HepG2 (cell line): Measurements from ENCODE around the gene EPS8. TPM values are rescaled to one million over a fixed set of nuclear protein-coding genes. Genes with fewer than 3 reads are reported as not detected.

Experiments used
- CSRNP2 ChIP-seq: sonication (generic); formaldehyde crosslinking; conservative IDR thresholded peaks from 2 replicates; pipeline ENCODE4 v1.8.0; 2022; ENCODE audit warnings: low read depth, missing genetic modification reagents
- FOXA3 ChIP-seq: IDR thresholded peaks from 2 replicates; pipeline ENCODE4 v1.6.1; 2016; ENCODE audit warnings: missing genetic modification reagents, missing compliant biosample characterization
- ISX ChIP-seq: sonication (generic); formaldehyde crosslinking; conservative IDR thresholded peaks from 2 replicates; pipeline ENCODE4 v1.5.0; 2020; ENCODE audit warnings: missing genetic modification reagents
- KLF15 ChIP-seq: sonication (generic); formaldehyde crosslinking; IDR thresholded peaks from 2 replicates; pipeline ENCODE4 v1.8.1; 2023; ENCODE audit warnings: borderline replicate concordance, mild to moderate bottlenecking, inconsistent platforms, missing genetic modification reagents, mixed read lengths
- NR1H2 ChIP-seq: sonication (generic); formaldehyde crosslinking; IDR thresholded peaks from 2 replicates; pipeline ENCODE4 v1.8.1; 2022; ENCODE audit warnings: low read depth, missing genetic modification reagents, borderline replicate concordance
- PITX1 ChIP-seq: sonication (generic); formaldehyde crosslinking; IDR thresholded peaks from 2 replicates; pipeline ENCODE4 v1.5.1; 2020; ENCODE audit warnings: mild to moderate bottlenecking, missing genetic modification reagents
- PTBP1 ChIP-seq: fragments of 200-400 bp; formaldehyde crosslinking; IDR thresholded peaks from 2 replicates; pipeline ENCODE4 v1.6.1; 2018; ENCODE audit warnings: low read length, low read depth; ENCODE audit not compliant: poor library complexity, severe bottlenecking
- RCOR2 ChIP-seq: IDR thresholded peaks from 2 replicates; pipeline ENCODE4 v1.6.1; 2016; ENCODE audit warnings: missing biosample characterization, missing genetic modification reagents
- ZBTB4 ChIP-seq: sonication (generic); formaldehyde crosslinking; IDR thresholded peaks from 2 replicates; pipeline ENCODE4 v1.4.0; 2020; ENCODE audit warnings: missing genetic modification reagents, mild to moderate bottlenecking, borderline replicate concordance
- ZFP37 ChIP-seq: sonication (generic); formaldehyde crosslinking; IDR thresholded peaks from 2 replicates; pipeline ENCODE4 v1.4.0; 2020; ENCODE audit warnings: missing genetic modification reagents, borderline replicate concordance
- ZHX1 ChIP-seq: sonication (generic); formaldehyde crosslinking; IDR thresholded peaks from 2 replicates; pipeline ENCODE4 v1.8.1; 2022; ENCODE audit warnings: low read depth, mild to moderate bottlenecking, missing genetic modification reagents
- ZNF468 ChIP-seq: sonication (generic); formaldehyde crosslinking; IDR thresholded peaks from 2 replicates; pipeline ENCODE4 v1.8.0; 2022; ENCODE audit warnings: mild to moderate bottlenecking, moderate library complexity, missing genetic modification reagents
- ZSCAN20 ChIP-seq: sonication (generic); formaldehyde crosslinking; IDR thresholded peaks from 2 replicates; pipeline ENCODE4 v1.4.0; 2020; ENCODE audit warnings: missing genetic modification reagents, mild to moderate bottlenecking, borderline replicate concordance
- polyA plus RNA-seq, 8 experiments: library from polyadenylated mRNA; depleted of rRNA in 3 of 8; stranded (reverse) in 7 of 8; unstranded in 1 of 8; fragments of >200 nt; fragmentation: Illumina TruSeq in 4 of 8; extraction: Trizol in 4 of 8; gene quantifications; 2 replicates each; pipeline versions ENCODE4 v1.2.1 to v1.2.3, GENCODE V29; 2011 to 2016; ENCODE audit warnings: low read depth in 4 of 8, missing spikeins in 1 of 8, mixed read lengths in 1 of 8; ENCODE audit not compliant: insufficient read depth in 1 of 8
- total RNA-seq, 5 experiments: library from RNA; depleted of rRNA; stranded (reverse); fragments of >200 nt; fragmentation: Illumina TruSeq; extraction: Trizol; gene quantifications; 2 replicates each; pipeline ENCODE4 v1.2.3, GENCODE V29; 2016; ENCODE audit warnings: low read depth in 1 of 5

EPS8 gene
- total and polyA plus RNA-seq, 2 of the 13 experiments (the other 11 are each of a cell fraction or from before 2014, with no cell fraction given), result 37.1 to 43.4 TPM

- TF ChIP-seq ZBTB4 (CRISPR knock-in tag) (no peak), KLF15 (CRISPR knock-in tag) (no peak), CSRNP2 (CRISPR knock-in tag) (no peak), PITX1 (CRISPR knock-in tag) (no peak), NR1H2 (CRISPR knock-in tag) (no peak), ZHX1 (CRISPR knock-in tag) (no peak), ZFP37 (CRISPR knock-in tag) (no peak), ISX (no peak), ZNF468 (CRISPR knock-in tag) (no peak), ZSCAN20 (CRISPR knock-in tag) (no peak), RCOR2 (CRISPR knock-in tag) (no peak), FOXA3 (CRISPR knock-in tag) (peak; percentile 39; the same call in 1 of the 2 replicates), PTBP1 (no peak)
These were observed 214.8 kb downstream of the EPS8 start (continued) for GRCh38 chr12:15574353-15574752.
